Measurements from ENCODE around the gene SEMA3G.

GRCh38 chr3:52398670-52399081 lies 46.2 kb downstream of the SEMA3G start:
- TF ChIP-seq REST (IDR thresholded peaks at IDR 0.05; ENCODE audit: insufficient read depth in 1 of 2, low read depth in 2 of 2, low read length in 2 of 2) (no peak), FOXP2 (optimal IDR thresholded peaks at IDR 0.05; ENCODE audit: borderline replicate concordance, extremely low read depth, extremely low read length, insufficient read depth) (no peak), POLR2AphosphoS5 (IDR thresholded peaks at IDR 0.05; ENCODE audit: low read depth, low read length) (no peak)
